HG03108 (cell line): ENCODE data around the gene ERBB4.

Source experiments
- ATAC-seq: cut with Tn5 transposase; IDR thresholded peaks from one replicate; pipeline ENCODE4 v1.9.1; 2021; ENCODE audit warnings: moderate library complexity; ENCODE audit not compliant: unreplicated experiment

ERBB4 gene

GRCh38 chr2:212538305-212539071 lies at the start of gene ERBB4:
TSS of gene ERBB4 (minus strand) at chr2:212538802. CDS start at chr2:212538530, 272 bp downstream.
- ATAC-seq: no peak

- no peak for ATAC-seq
These were observed 41.5 kb upstream of the ERBB4 start for GRCh38 chr2:212580117-212580516.

GRCh38 chr2:212556296-212556695 lies 17.7 kb upstream of the ERBB4 start:
- ATAC-seq: no peak

DNA sequence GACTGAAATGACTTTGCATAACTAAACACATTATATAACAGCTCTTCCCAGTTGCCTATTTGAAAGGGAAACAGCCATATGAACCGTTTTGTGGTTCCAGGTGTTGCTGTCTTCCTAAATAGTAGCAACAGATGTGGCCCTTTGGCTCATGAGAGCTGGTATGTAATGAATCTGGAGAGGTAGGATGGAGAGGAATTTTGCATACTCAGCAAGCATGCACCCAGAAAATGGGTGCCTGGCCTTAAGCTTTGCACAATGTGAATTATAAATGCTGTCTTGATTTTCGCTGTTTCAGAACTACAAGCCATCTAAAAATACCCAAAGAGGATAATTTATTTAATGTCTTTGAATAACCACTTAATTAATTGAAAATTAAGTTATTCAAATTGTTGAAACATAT lies 15.6 kb upstream of the ERBB4 start:
- ATAC-seq: no peak

DNA sequence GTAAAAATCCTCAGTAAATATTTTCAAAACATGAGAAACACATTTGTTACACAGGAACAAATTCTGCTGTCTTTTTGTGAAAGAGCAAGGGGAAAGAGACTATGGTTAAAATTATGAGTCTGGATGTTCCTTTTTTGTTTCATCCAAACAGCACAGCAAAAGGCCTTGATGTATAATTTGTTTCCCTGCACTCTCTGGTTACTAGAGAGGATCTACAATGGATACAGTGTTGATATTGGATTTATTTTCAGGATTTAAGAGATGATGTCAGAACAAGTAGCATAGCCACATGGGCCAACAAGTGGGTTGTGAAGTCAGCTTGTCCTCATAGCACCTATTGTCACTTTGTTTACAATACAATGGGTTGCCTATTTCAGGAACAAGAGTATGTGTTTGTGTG lies 11.3 kb upstream of the ERBB4 start:
- ATAC-seq: no peak

DNA sequence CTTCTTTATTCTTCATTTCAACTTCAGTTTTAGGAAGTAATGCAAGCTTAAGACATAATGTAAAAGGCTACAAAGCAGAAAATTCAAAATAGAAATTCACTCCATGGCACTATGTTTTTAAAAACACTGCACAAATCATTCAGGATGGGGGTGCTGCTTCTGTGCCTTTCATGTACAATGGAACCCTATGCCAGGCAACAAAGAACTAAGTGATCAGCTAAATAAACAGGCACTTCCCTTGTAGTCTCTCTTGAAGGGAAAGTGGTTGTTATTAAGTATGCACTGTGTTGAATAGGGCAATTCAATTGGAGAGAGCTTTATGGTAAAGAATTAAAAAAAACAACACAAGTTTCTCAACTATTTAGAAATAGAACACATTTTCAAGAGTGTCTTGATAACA lies 10.9 kb upstream of the ERBB4 start:
- ATAC-seq: no peak

GRCh38 chr2:212548455-212548819 lies 9.8 kb upstream of the ERBB4 start:
- no peak for ATAC-seq

DNA sequence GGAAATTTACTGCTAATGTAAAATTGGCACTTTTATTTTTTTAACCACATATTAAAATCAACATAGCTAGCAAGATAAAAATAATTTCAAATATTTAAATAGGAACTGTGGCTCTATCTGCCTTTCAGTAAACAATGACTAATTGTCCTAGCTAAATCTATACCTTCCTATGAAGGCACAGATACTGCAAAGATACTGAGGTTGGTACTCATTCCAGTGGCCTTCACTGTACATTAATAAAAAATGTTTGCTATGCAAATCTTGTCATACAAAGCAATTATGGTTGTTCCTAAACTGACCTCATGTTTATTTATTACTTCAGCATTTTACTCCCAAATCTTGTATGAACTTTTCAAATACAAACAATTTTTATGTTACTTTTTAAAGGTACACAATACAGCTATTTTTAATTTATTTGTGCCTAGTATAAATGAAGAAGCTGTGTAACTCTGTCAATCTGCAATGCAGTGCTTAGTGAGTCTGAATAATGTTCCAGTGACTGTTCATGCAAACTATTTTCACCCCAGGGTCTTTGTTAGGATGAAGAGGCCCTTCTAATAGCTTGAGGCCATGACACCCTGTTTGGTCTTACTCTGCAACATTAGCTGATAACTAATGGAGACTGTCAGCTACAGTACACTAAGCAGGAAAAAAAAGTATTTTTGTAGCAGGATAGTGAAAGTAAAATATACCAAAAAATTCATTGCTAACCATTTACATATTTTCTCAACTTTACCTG lies 9.3 kb upstream of the ERBB4 start:
- no peak for ATAC-seq

GRCh38 chr2:212546669-212547068 lies 8.1 kb upstream of the ERBB4 start:
- no peak for ATAC-seq

DNA sequence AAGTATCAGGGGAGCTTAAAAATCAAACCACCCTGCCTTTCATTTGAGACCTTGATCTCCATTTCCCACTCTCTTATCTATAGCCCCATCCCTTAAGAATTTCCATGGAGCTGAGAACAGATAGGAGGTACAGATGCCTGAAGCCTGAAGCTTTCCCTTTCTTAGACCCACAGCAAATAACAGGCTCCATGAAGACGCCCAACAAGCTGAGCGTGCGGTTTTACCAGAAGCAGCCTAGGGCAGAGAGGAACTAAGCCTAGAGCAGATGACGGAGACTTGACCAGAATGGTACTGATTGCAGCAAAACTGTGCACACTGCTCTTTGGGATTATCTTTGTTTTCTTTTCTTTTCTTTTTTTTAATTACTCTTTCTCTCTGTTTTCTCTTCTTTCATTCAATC lies 1.7 kb upstream of the ERBB4 start:
- no peak for ATAC-seq

- ATAC-seq: no peak
These were observed 674 bp upstream of the ERBB4 start for GRCh38 chr2:212539072-212539880.

- no peak for ATAC-seq
These were observed 787 bp downstream of the ERBB4 start for GRCh38 chr2:212537726-212538304.

DNA sequence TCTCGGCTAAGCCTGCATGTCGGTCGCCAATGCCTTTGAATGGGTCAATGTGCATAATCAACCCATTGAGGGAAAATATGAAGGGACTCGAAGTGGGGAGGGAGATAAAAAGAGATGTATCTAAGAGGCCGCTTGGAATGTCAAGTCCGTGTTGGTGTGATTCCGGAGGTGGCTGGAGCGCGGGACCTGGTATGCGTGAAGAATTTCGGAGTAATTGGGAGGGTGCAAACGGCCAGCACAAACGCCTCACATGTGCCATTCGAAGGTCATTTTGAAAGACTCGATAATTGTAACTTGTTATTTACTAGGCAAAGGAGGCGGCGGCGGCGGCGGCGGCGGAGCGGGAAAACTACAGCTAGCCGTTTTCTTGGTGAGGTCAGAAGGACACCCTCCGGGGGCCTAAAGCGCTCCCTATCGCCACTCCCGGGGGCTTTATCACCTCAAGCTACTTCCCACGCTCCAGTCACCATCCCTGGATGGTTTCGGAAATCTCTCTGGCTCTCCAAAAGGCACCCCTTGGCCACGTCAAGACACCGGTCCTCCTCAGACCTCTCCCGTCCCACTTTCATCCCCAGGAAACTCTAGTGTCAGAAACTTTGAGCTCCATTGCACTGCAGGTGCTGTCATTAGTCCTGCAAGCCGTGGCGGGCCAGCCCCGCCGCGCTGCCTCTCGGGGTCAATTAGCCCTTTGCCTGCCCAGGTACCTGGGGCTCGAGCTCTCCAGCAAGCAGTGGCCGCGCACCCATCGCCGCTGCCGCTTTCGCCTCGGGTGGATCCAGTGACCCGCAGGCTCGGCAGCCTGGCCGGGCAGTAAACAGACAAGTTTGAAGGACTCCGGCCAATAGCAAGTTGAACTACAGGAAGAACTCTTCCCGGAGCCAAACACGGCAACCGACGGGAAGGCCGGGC lies 1.5 kb downstream of the ERBB4 start:
- ATAC-seq: no peak

DNA sequence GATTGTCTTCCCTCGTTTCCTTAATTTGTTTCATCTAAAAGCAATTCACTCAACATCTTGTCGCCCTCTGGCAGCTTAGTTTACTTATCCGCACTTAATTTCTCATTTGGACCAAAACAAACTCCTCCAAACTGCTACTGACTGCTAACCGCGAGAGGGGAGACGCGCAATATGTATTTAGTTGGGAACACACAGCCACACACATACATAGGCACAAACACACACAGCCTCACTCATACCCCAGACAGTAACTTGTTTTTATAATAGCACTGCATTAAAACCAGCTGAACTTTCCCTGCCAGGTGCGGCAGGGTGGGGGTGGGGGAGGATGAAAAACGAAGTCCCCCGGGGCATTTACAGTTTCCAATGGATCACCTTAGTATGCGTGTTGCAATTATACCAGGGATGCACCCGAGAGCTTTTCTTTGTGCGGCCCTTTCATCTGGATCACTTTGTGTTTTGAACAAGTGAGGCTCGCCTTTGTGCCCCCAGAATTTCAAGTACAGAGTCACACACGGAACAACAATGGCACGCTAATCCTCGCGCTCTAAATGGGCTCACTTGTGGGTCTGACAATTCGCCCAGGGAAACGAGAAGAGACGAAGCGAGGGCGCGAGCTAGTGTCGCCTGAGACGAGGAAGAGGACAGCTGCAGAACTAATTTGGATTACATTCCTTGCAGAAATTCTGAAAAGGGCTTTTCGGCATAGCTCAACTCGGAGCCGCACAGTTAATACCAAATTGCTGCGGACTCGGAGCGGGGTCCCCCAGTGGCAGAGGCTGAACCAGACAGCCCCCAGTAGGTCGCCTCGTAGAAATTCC lies 2.4 kb downstream of the ERBB4 start:
- ATAC-seq: no peak

GRCh38 chr2:212534336-212534735 lies 4.3 kb downstream of the ERBB4 start:
- ATAC-seq: no peak

- no peak for ATAC-seq
These were observed 6.0 kb downstream of the ERBB4 start for GRCh38 chr2:212532585-212532984.

- ATAC-seq: no peak
These were observed 6.5 kb downstream of the ERBB4 start for GRCh38 chr2:212532087-212532486.

GRCh38 chr2:212531499-212531898 lies 7.1 kb downstream of the ERBB4 start:
- no peak for ATAC-seq

- ATAC-seq: no peak
These were observed 7.6 kb downstream of the ERBB4 start for GRCh38 chr2:212530991-212531390.
